Activated CD4-positive, alpha-beta T cell treated with anti-CD3 and anti-CD28 coated beads, Interleukin-2, Interleukin-6, amounts not matched to agents 100 ng/mL and 50 ng/mL, durations not matched to agents 16 hours and 8 hours (primary cell): ENCODE measurements around the gene MFNG.

Source experiments
- DNase-seq: peaks from one replicate; pipeline ENCODE4 v3.0.0-alpha.2; 2020

MFNG gene

DNA sequence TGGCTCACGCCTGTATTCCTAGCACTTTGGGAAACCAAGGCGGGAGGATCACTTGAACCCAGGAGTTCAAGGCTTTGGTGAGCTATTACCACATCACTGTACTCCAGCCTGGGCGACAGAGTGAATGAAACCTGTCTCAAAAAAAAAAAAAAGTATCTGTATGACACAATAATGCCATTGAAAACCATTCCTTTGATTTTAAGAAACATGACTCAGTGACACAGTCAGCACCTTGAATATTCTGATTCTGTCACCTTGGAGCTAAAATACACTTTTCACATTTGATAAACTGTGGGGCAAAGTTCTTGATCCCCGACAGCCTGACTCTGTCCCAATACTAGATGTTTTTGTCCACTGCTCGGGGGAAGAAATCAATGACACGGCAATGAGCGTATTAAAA lies 42.2 kb downstream of the MFNG start:
- DNase-seq: no peak

DNA sequence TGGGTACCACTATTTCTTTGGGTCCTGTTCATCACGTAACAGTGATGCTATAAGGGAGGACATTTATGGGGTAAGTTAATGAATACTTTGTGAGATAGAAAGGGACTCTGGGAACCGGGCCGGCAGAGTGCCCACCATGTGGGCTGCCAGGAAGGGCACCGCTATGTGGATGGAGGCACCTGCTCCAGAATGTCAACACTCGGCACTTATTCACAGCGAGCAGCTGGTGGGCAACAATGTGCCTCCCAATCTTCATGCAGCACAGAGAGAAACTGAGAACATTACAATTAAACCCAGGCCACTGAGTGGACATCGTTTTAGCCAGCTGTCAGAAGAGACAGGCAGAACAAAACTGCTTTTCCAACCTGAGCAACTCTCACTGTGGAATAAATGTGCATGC lies 43.1 kb downstream of the MFNG start:
- no peak for DNase-seq

DNA sequence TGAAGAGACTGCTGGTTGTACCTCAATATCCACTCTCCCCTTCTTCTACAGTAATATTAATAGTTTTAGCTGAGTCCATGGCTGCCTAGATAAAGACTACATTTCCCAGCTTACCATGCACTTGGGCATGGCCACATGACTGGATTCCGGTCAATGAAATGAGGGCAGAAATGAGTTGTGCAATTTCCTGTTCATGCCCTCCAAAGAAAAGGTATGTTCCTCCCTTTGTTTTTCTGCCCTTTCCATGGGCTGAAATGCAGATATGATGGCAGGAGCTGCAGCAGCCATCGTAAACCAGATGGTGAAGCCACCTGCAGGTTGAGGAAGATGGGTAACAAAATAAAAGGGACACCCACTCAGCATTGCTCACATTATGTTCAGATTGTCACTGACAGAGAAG lies 43.6 kb downstream of the MFNG start:
- peak; percentile 50 for DNase-seq

DNA sequence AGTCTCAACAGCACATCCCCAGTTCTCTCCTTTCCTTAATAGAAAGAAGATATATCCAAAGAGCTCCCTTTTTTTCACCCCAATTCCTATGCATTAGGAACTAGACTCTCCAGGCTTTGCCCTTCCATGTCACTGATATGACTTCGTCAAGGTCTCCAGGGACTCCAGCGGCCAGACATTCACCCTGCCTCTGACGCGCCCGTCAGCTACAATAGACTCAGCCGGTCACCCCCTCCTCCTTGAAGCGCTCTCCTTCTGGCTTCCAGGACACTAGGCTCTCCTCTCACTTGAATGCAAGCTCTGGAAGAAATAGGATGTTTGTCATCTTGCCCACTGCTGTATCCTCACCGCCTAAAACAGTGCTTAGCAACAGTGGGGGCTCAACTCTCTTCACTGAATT lies 44.0 kb downstream of the MFNG start:
- no peak for DNase-seq

DNA sequence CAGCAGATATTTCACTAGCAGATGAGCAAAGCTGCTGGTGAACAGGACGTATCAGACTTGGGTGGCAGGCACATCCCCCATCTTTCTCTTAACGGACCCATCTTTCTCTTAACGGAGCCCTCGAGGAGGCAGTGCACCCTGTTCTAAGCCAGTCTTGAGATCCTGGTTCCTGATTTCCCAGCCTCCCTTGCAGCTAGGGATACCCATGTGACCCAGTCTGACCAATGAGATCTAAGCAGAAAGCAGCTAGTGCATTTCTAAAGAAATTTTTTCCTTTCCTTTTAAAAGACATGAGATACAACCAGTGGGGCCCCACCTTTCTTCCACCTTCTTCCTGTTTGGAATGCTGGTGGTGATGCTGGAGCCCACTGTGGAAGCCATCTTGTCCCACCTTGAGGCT lies 45.3 kb downstream of the MFNG start:
- no peak for DNase-seq

DNA sequence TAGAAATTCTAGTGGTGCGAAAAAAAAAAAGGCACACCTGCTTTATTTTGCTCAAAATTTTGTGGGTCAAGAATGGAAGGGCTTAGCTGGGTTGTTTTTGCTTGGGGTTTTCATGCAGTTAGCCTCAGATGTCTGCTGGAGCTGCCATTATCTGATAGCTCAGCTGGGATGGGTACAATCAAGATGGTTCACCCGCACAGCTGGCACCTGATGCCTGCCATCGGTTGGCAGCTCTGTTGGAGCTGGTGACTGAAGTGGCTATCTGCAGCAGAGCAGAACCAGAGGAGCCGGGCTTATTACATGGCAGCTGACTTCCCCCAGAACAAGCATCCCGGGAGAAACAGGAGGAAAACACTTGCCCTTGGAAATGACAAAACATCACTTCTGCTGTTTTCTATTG lies 46.8 kb downstream of the MFNG start:
- no peak for DNase-seq

DNA sequence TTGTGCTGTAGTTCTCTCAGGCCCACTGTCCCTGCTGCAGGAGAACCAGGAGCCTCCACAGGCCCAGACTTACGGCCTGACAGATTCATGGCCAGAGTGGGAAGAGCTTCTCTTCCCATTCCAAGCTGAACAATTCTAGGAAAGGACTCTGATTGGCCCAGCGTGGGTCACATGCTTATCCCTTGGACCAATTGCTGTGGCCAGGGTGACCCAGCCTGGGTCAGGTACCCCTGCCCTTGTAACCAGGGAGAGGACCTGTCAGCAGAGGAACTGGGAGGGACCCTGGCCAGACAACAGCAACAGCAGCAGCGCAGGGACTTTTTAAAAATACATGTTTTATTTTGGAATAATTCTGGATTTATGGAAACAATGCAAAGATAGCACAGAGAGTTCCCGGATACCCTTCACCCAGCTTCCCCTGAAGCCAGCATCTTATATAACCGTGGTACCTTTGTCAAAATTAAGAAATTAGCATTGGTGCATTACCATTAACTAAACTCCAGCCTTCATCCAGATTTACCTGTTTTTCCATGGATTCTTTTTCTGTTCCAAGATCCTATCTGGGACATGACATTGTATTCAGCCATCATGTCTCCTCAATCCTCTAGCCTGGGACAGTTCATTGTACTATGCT lies 50.1 kb downstream of the MFNG start:
- DNase-seq: no peak

DNA sequence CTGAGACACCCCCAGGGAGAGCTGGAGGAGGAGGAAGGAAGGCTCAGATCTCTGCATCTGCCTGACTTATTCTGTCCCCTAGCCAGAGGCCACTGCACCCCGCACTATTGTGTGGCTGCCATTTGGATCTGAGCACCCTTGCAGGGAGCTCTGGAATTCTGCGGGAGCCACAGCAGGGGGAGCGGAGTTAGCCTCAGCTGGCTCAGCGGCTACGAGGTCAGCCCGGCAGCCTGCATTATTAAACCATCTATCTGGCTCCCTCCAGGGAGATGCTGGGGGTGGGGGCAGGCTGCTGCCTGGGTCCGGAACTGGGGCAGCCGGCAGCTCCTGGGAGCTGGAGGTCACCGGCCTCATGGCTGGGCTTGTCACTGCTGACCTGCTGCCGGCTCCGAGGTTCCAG lies 52.4 kb downstream of the MFNG start:
- no peak for DNase-seq

DNA sequence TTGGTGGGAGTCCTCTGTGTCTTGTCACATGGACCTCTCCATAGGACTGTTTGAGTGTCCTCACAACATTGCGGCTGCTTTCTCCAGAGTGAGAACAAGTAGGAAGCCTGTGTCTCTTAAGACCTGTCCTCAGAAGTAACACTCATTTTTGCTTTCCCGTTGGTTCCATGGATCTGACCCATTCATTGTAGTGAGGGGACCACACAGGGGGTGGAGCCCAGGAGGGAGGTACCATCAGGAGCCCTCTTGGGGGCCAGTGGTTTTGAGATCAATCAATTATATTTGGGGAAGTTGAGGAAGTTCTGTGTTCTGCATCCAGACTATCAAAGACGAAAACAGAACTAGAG lies 53.5 kb downstream of the MFNG start:
- no peak for DNase-seq

DNA sequence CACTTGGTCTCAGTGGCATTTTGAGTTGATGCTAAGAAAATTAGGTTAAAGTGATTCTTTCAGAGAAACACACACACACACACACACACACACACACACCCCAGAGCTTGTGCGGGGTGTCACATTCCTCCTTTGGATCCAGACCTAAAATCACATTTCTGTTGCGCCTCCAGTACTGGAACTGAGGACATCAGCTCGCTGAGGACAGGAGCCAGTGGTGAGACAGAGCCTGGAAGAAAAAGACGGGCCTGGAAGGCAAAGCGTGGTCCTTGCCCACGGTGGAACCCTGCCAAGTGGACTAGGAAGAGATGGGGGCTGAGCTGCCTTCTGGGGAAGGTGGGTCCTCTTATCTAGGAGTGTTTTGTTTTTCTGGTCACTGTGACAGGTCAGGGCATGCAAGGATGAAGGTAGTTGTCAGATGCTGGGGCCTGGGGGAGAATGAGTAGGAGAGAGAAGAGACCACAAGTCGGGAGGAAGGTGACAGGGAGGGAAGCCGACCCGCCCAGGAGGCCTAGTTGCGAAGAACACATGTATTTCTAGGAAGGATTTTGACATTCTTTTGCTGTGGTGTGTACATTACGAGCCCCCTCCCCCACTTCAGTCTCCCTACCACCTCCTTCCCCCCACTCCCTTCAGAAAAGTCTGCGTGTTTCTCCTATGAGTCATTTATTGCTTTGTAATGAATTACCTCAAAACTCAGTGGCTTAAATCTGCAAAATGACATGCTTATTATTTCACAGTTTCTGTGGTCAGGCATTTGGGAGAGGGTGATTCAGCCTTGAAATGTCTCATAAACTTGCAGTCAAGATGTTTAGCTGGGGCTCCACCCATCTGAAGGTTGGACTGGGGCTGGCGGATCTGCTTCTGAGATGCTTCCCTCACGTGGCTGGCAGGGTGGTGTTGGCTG lies 54.1 kb downstream of the MFNG start:
- DNase-seq: peak; percentile 83

DNA sequence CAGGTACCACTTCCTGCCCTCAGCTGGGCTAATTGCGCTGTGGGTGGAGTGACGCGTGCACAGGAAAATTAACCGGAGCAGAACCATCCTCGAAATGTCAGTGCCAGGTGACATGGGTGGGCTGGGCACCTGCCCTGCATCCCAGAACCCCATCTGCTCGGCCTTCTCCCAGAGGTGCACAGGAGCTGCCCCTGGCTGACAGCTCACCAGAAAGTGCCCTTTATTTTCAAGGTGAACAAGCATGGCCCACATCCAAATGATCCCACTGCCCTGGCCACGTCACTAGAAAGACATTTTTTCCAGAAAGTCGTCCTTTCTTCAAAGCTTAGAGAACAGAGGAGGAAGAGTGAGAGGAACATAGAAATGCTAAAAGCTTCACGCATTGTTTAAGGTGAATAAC lies 54.8 kb downstream of the MFNG start:
- DNase-seq: no peak

DNA sequence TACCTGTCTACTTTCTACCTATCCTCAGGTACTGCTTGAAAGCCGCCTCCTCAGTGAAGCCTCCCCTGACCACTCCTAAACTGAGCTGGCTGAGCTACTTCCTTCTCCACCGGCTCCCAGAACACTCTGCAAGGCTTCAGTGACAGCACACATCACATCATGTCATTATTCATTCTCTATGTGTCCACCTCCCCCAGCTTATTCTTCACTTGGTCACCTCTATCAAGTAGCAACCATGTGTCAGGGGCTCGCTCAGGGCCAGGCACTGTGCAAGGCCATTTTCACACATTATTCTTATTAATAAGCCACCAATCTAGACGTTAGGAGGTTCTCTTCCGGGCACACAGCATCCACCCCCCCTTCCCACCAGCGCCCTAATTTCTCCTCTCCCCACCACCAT lies 55.2 kb downstream of the MFNG start:
- no peak for DNase-seq

DNA sequence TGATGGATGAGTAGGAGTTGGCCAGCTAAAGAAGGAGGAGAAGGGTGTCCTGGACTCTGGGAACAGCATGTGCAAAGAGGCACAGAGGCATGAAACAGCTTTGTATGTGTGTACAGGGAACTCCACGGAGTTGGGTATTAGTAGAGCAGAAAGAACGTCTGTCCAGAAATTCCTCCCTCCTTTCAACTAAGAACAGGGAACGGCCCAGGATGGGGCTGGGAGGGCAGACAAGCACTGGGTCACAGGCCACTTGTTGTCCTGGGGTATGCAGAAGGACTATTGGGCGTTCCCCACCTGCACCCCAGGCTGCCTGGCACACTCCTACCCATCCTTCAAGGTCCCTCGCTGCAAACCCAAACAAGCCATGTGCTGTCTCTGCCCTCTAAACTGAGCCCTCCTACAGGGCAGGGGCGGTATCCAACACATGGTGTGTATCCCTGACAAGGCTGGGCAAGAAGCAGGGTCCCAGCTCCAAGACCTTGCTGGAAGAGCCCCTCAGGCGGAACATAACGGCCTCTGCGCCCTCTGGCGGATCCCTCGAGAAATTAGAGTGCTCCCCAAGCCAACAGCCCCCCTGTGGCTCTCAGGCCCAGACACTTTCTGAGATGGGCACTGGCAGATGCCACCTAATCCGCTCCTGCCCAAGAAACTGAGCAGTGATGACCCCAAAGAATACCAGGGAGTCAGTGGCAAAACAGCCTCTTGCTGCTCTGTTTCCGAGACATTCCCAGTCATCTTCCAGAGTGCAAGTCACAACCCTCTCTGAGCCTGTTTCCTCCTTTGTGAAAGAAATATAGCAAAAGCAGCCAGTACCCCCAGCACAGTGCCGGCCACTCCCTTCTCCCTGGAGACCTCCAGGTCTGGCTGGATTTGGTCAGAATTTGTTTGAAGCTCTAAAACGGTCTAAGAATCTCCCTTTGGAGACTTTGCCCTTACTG lies 57.3 kb downstream of the MFNG start:
- peak; percentile 66 for DNase-seq

DNA sequence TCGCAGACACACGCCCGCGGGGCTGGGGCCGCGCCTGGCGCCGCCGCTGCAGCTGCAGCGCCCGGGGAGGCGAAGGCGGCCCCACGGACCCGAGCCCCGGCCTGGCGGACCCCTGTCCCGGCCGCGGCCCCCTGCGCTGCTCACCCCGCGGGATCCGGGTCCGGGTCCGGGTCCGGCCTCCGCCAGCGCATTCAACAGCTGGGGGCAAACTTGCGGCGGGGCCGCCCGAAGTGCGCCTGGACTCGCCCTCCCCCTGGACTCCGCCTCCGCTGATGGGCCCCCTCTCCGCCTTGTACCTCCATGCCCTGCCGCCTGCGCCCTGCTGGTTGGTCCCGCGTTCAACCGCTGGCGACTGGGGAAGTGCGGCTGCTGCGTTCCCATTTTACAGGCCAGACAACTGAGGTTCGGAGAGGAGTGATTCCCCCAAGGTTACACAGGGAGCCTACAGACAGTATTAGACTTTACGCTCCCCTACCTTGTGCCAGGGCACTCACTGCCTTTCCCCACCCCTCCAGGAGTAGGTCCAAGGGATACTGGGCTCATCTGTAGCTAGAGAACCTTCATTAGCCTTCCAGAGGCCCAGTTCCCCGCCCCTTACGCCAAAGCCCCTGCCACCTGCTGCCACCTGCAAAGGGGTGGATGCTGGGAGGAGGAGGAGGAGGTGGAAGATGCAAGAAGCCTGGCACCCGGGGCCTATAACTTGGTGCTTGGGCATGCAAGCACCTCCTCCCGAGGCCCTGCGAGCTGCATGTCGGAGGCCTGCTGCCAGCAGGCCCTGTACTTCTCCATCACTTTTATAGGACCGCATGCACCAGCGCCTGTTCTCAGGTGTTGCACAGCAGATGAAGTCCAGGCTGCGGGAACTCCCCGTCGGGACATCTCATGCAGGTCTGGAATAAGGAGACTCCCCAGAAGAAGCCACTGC lies 58.2 kb downstream of the MFNG start:
- DNase-seq: no peak

DNA sequence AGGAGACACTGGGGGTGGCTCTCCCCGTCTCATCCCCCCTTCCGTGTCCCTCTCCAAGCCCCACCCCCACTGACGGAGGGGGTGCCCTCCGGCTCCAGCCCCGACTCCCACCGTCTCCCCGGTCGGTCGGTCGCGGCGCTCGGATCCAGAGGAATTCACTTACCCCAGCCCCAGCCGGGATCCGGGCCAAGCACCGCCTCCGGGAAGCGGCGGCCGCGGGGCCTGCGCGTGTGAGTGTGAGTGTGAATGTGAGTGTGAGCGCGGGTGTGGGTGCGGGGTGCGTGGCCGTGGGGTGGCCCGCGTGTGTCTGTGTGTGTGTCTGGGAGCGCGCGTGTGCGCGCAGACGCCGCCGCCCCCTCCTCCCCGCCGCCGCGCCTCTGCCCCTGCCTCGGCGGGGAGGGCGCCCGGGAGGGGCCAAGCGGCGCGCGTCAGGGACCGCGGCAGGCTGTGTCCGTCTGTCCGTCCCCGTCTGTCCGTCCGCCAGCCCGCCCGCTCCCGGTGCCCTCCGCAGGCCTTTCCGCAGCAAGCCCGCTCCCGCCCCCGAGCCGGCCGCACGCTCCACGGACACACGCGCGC lies 59.0 kb downstream of the MFNG start, which contains the start of gene ELFN2:
TSS of gene ELFN2 (minus strand) at position 345 of the 576 bp plus-strand sequence. CDS start 51,945 bp downstream, outside the sequence.
- no peak for DNase-seq

DNA sequence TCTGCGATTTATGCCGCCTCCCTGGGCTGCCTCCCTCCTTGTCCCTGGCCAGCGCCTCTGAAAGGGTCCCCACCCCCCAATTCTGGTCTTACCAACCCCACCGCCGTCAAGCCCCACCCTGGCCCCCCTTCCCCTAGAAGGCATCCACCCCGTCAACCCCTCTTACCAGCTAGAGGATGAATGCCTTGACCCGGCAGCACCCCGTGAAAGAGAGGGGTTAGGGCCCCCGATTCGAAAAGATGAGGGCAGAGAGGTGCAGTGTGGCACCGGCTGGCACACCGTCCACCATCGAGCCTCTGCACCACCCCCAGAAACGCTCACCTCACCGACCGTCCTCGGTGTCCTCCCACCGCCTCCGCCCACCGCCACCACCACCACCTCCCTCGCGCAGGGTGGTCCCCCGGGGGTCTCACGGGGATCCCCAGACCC lies 59.5 kb downstream of the MFNG start:
- DNase-seq: no peak

DNA sequence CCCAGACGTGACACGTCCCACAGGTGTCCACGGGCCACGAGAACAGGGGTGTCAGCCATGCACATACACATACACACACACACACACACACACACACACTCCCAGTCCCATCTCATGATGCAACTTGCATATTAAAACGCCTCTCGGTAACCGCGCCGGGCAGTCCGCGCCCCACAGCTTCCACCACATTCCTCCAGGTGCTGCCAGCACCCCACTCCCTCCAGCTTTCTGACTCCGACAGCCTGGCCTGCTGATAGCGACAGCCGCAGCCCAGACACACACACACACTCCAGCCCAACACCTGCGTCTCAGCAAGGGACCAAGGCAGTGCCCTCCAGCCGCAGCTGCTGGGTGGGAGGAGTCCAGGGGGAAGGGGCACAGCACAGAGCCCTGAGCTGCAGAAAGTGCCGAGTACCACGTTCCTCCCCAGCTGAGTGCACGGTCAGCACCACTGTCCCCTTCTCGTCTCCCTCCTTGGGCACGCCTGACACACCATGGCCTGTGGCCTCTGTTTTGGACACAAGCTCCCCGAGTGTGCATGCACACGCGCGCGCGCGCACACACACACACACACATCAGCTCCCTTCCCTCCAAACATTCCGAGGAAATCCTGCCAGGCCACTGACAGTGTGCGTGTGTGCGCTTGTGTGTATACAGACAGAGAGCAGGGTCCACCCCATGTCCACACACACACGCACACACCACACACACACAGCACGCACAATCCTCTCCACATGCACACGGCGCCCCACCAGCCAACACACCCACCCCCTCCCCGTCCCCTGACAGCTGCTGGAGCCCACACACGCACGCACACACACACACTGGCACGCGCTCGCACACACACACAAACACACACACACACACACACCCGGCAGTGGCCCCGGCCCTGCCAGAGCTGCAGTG lies 60.1 kb downstream of the MFNG start:
- no peak for DNase-seq

DNA sequence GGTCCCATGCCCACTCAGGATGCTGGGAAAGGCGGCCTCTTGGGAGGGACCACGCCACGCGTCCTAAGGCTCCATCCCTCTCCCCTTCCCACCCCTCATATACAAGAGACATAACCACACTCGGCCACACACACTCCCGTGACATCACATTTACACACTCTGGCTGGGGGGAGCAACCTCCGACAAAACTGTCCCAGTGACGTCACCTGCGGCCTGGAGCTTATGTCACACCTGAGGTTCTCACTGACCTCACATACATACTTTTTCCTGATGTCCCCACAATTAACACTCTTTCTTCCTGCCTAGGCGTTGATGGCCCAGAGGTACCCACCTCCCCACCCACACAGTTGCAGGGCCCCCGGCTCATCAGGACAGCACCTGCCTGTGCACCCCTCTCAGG lies 60.8 kb downstream of the MFNG start:
- DNase-seq: no peak

DNA sequence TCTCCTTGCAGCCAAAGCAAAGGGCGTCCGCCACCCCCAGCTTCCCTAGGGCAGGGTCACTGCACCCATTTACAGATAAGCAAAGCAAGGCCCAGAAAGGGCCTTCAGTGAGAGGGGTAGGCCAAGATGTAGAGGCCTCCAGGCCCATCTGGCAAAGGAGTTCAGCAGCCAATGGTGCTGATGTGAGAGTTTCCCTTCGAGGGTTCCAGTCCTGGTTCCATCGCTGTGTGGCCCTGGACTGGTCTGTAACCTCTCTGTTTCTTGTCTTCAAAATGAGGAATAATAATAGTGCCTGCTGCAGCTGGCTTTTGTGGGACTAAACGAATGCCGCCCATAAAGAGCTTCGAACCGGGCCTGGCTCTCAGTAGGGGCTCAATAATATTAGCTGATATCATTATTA lies 62.9 kb downstream of the MFNG start:
- DNase-seq: no peak

DNA sequence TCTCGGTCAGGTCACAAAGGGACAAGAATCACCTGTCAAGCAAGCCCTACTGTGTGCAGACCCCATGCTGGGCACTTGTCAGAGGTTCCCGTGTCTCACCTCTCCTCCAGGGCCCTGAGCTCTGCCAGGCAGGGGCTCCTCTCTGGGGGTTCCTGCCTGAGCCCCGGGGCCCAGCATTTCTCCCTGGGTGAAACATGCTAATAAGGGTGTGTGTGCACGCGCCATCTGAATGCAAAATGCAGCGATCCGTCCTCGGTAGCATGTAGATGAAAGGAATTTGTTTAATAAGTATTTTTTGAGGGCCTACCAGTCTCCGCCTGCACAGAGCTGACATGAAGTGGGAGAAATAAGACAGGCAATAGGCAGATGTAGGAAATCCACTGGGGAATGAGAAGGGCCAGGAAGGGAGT lies 64.7 kb downstream of the MFNG start:
- no peak for DNase-seq
